ENCODE measurements around the gene SATB2.

Gene SATB2

GRCh38 chr2:199452260-199452990, 5.3 kb downstream of the SATB2 start:
- DNase-seq (ENCODE audit: low spot score): no peak

- DNase-seq (ENCODE audit: low spot score): no peak
Measured at GRCh38 chr2:199449956-199450355, 7.8 kb downstream of the SATB2 start.

GRCh38 chr2:199449455-199449854, 8.3 kb downstream of the SATB2 start:
- DNase-seq (ENCODE audit: low spot score): no peak

- DNase-seq (ENCODE audit: low spot score): no peak
Measured at GRCh38 chr2:199446996-199447576, 10.7 kb downstream of the SATB2 start.

GRCh38 chr2:199444749-199445148, 13.0 kb downstream of the SATB2 start:
- no peak for DNase-seq (ENCODE audit: low spot score)

- no peak for DNase-seq (ENCODE audit: low spot score)
Measured at GRCh38 chr2:199443589-199444130, 14.1 kb downstream of the SATB2 start.

GRCh38 chr2:199442173-199442572, 15.6 kb downstream of the SATB2 start:
- DNase-seq (ENCODE audit: low spot score): no peak

GRCh38 chr2:199441759-199442158, 16.0 kb downstream of the SATB2 start:
- DNase-seq (ENCODE audit: low spot score): no peak

- no peak for DNase-seq (ENCODE audit: low spot score)
Measured at GRCh38 chr2:199440118-199440517, 17.6 kb downstream of the SATB2 start.

- DNase-seq (ENCODE audit: low spot score): no peak
Measured at GRCh38 chr2:199439542-199439941, 18.2 kb downstream of the SATB2 start.

- no peak for DNase-seq (ENCODE audit: low spot score)
Measured at GRCh38 chr2:199439066-199439465, 18.7 kb downstream of the SATB2 start.

- no peak for DNase-seq (ENCODE audit: low spot score)
Measured at GRCh38 chr2:199434555-199434954, 23.2 kb downstream of the SATB2 start.

GRCh38 chr2:199433204-199433832, 24.4 kb downstream of the SATB2 start:
- no peak for DNase-seq (ENCODE audit: low spot score)

GRCh38 chr2:199431746-199432213, 26.0 kb downstream of the SATB2 start:
- DNase-seq (ENCODE audit: low spot score): no peak

- no peak for DNase-seq (ENCODE audit: low spot score)
Measured at GRCh38 chr2:199430214-199430613, 27.5 kb downstream of the SATB2 start.

- DNase-seq (ENCODE audit: low spot score): no peak
Measured at GRCh38 chr2:199428291-199428690, 29.4 kb downstream of the SATB2 start.

- no peak for DNase-seq (ENCODE audit: low spot score)
Measured at GRCh38 chr2:199424160-199424559, 33.6 kb downstream of the SATB2 start.

- no peak for DNase-seq (ENCODE audit: low spot score)
Measured at GRCh38 chr2:199419428-199419827, 38.3 kb downstream of the SATB2 start.

- DNase-seq (ENCODE audit: low spot score): no peak
Measured at GRCh38 chr2:199414465-199414864, 43.3 kb downstream of the SATB2 start.

- no peak for DNase-seq (ENCODE audit: low spot score)
Measured at GRCh38 chr2:199414001-199414400, 43.7 kb downstream of the SATB2 start.

- DNase-seq (ENCODE audit: low spot score): no peak
Measured at GRCh38 chr2:199409759-199410529, 47.8 kb downstream of the SATB2 start.

GRCh38 chr2:199407421-199407820, 50.3 kb downstream of the SATB2 start:
- no peak for DNase-seq (ENCODE audit: low spot score)

Data from AG08396 (cell line).